Measurements from ENCODE around the gene WWOX. TPM values are rescaled to one million over a fixed set of nuclear protein-coding genes. Genes with fewer than 3 reads are reported as not detected.

The WWOX gene
- total RNA-seq, 2 donors from 2014 or later = 30.0 to 35.4 TPM

DNA sequence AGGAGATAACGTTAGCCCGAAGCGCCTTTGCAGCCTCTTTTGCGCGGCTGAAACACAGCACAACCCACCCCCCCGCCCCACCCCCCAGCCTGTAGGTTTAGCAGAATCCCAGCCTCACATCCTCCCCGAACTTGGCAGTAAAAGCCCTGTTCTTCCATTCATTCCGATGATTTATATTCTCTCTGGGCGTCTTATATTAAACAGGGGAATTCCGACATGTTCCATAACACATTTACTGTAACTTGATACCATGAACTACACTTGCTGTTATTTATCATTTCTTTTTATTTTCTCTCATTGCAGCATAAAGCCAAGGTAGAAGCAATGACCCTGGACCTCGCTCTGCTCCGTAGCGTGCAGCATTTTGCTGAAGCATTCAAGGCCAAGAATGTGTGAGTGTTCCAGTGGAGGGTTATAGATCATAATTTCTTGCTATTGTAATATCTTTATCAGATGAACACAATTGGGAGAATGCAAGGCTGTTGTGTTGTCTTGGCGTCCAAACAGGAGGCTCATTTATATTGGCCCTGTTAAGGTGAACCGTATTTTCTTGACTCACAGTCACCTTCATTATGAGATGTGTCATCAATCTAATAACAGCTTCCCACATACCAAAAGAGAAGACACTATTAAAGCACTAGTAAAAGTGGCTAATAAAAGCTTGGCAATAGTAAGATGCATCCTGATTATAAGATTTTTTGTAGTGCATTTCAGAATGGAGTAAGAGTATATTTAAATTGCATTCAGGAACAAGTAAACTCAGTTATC lies 287.3 kb downstream of the WWOX start:
- H3K27me3 ChIP-seq (ENCODE audit: control insufficient read depth, insufficient read depth, low read length, poor library complexity, severe bottlenecking) = no peaks in the 10 kb centered on the region
- H3K4me3 ChIP-seq (ENCODE audit: low read length) = no peak overlapping the region
- H3K27ac Mint-ChIP-seq = no peak overlapping the region
- no peaks in the 10 kb centered on the region for H3K27me3 Mint-ChIP-seq (ENCODE audit: insufficient read depth)
- H3K9me3 ChIP-seq (ENCODE audit: control insufficient read depth, low read length) = peaks cover 22% of the 10 kb centered on the region
- TF ChIP-seq, protein P1, sequence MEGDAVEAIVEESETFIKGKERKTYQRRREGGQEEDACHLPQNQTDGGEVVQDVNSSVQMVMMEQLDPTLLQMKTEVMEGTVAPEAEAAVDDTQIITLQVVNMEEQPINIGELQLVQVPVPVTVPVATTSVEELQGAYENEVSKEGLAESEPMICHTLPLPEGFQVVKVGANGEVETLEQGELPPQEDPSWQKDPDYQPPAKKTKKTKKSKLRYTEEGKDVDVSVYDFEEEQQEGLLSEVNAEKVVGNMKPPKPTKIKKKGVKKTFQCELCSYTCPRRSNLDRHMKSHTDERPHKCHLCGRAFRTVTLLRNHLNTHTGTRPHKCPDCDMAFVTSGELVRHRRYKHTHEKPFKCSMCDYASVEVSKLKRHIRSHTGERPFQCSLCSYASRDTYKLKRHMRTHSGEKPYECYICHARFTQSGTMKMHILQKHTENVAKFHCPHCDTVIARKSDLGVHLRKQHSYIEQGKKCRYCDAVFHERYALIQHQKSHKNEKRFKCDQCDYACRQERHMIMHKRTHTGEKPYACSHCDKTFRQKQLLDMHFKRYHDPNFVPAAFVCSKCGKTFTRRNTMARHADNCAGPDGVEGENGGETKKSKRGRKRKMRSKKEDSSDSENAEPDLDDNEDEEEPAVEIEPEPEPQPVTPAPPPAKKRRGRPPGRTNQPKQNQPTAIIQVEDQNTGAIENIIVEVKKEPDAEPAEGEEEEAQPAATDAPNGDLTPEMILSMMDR (conservative IDR thresholded peaks at IDR 0.05) = no peak
- 86 to 90% methylated on average over 8 to 14 of the region's 15 CpGs for WGBS, 2 experiments (ENCODE audit: insufficient coverage in 1 of 2, insufficient read length in 1 of 2)
- peaks cover 12% of the 10 kb centered on the region for H3K9me3 Mint-ChIP-seq
- H3K9ac ChIP-seq (ENCODE audit: extremely low read depth, low read length, poor library complexity, severe bottlenecking) = no peak overlapping the region
- peaks cover 22% of the 10 kb centered on the region for H3K36me3 Mint-ChIP-seq (ENCODE audit: low read depth)
- no peaks in the 10 kb centered on the region for H3K4me1 Mint-ChIP-seq
- no peak overlapping the region for H3K27ac ChIP-seq (ENCODE audit: low read depth, low read length)
- DNase-seq = no peak
- H3K4me3 Mint-ChIP-seq = no peak overlapping the region
- no peaks in the 10 kb centered on the region for H3K4me1 ChIP-seq (ENCODE audit: control insufficient read depth, insufficient read depth, low read length)
- peaks cover 41% of the 10 kb centered on the region for H3K36me3 ChIP-seq (ENCODE audit: control insufficient read depth, insufficient read depth, low read length)

DNA sequence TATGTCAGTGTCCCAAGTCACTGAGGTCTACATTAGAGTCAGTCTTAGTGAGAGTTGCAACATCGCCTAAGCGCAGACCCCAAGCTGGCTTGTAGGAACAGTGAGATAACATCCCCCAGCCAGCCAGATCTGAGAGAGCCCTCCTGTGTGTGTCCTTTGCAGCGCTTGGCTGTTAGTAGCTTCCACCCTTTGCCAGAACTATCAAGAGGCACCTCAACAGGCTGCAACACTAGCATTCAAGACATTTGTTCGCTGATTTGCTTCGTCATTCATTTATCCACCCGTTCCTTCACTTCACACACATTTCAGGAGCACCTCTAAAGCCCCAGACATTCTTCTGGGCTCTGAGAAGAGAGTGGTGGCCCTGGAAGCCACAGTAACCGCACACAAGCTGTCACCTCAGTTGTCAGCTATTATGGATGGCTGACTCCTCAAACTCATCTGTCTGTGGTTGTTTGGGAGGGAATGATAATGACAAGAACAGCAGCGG lies 289.6 kb downstream of the WWOX start:
- 83 to 89% methylated on average over 6 to 8 of the region's 8 CpGs for WGBS, 2 experiments (ENCODE audit: insufficient coverage in 1 of 2, insufficient read length in 1 of 2)
- H3K36me3 Mint-ChIP-seq (ENCODE audit: low read depth) = peaks cover 31% of the 10 kb centered on the region
- H3K9ac ChIP-seq (ENCODE audit: extremely low read depth, low read length, poor library complexity, severe bottlenecking) = no peak overlapping the region
- no peaks in the 10 kb centered on the region for H3K4me1 ChIP-seq (ENCODE audit: control insufficient read depth, insufficient read depth, low read length)
- H3K9me3 Mint-ChIP-seq = peaks cover 24% of the 10 kb centered on the region
- H3K4me3 Mint-ChIP-seq = no peak overlapping the region
- peaks cover 49% of the 10 kb centered on the region for H3K36me3 ChIP-seq (ENCODE audit: control insufficient read depth, insufficient read depth, low read length)
- H3K4me3 ChIP-seq (ENCODE audit: low read length) = no peak overlapping the region
- no peaks in the 10 kb centered on the region for H3K27me3 Mint-ChIP-seq (ENCODE audit: insufficient read depth)
- H3K4me1 Mint-ChIP-seq = no peaks in the 10 kb centered on the region
- no peak overlapping the region for H3K27ac Mint-ChIP-seq
- no peak overlapping the region for H3K27ac ChIP-seq (ENCODE audit: low read depth, low read length)
- H3K9me3 ChIP-seq (ENCODE audit: control insufficient read depth, low read length) = peaks cover 45% of the 10 kb centered on the region
- H3K27me3 ChIP-seq (ENCODE audit: control insufficient read depth, insufficient read depth, low read length, poor library complexity, severe bottlenecking) = no peaks in the 10 kb centered on the region
- TF ChIP-seq, protein P1 (conservative IDR thresholded peaks at IDR 0.05) = no peak
- DNase-seq = no peak

DNA sequence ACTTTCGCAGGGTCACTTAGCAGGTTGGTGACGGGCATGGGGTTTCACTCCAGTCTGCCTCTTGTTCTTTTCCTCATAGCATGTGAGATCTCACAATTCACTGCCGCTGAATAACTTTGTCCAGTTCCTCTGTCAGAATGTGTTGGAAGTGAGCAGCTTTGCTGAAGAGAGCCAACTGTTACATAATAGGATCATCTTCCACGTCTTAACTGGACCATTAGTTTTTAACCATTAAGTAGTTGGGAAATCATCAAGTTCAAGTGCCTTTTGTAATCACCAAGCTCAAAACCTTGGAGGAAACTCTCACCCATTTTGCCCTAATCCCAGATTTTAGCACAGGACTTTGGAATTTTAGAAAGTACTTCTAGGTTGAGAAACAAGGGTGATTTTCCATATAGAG lies 290.6 kb downstream of the WWOX start:
- TF ChIP-seq, protein P1 (conservative IDR thresholded peaks at IDR 0.05) = no peak
- peaks cover 50% of the 10 kb centered on the region for H3K9me3 ChIP-seq (ENCODE audit: control insufficient read depth, low read length)
- H3K9me3 Mint-ChIP-seq = peaks cover 29% of the 10 kb centered on the region
- DNase-seq = no peak
- no peaks in the 10 kb centered on the region for H3K4me1 Mint-ChIP-seq
- WGBS, 2 experiments (ENCODE audit: insufficient coverage in 1 of 2, insufficient read length in 1 of 2) = 89 to 95% methylated on average over 3 to 4 of the region's 4 CpGs
- no peak overlapping the region for H3K27ac Mint-ChIP-seq
- peaks cover 58% of the 10 kb centered on the region for H3K36me3 ChIP-seq (ENCODE audit: control insufficient read depth, insufficient read depth, low read length)
- no peak overlapping the region for H3K27ac ChIP-seq (ENCODE audit: low read depth, low read length)
- no peaks in the 10 kb centered on the region for H3K27me3 Mint-ChIP-seq (ENCODE audit: insufficient read depth)
- H3K4me3 Mint-ChIP-seq = no peak overlapping the region
- H3K27me3 ChIP-seq (ENCODE audit: control insufficient read depth, insufficient read depth, low read length, poor library complexity, severe bottlenecking) = no peaks in the 10 kb centered on the region
- H3K4me1 ChIP-seq (ENCODE audit: control insufficient read depth, insufficient read depth, low read length) = no peaks in the 10 kb centered on the region
- H3K4me3 ChIP-seq (ENCODE audit: low read length) = no peak overlapping the region
- H3K36me3 Mint-ChIP-seq (ENCODE audit: low read depth) = peaks cover 31% of the 10 kb centered on the region
- H3K9ac ChIP-seq (ENCODE audit: extremely low read depth, low read length, poor library complexity, severe bottlenecking) = no peak overlapping the region

Measured in endodermal cell (in vitro differentiated cells).